Measurements from ENCODE around the gene SPATA32. TPM values are rescaled to one million over a fixed set of nuclear protein-coding genes. Genes with fewer than 3 reads are reported as not detected.

The SPATA32 gene
- total RNA-seq, 8 experiments from 2014 or later, result 0.13 to 0.47 (median 0.41) TPM; not detected in 2

- peaks cover 10 to 13% of the 10 kb centered on the region in 2 donors for H3K4me1 ChIP-seq (replicated peaks in 1 of 2)
- peak; percentile 34 to 88 (median 46) for ATAC-seq (replicated peaks in 6 of 8)
- 0 to 86% (median 30%) methylated on average over 1 to 6 of the region's 20 CpGs; no CpG with 5 or more reads in 5 of the 10 experiments for WGBS, 10 experiments
- H3K4me3 ChIP-seq, result no peak overlapping the region
- no peak overlapping the region for H3K27ac ChIP-seq
- in situ Hi-C loops (cut with MboI; ENCODE audit: low pct_unique_long_range_greater_than_20kb in 2 of 9, low sequenced_read_pairs in 9 of 9, unreplicated experiment in 9 of 9), result no loop called here
These were observed 26.2 kb downstream of the SPATA32 start for GRCh38 chr17:45235416-45236281.

GRCh38 chr17:45234641-45235415, 27.1 kb downstream of the SPATA32 start:
- ATAC-seq (replicated peaks in 6 of 8), result peak in 3 of 8 experiments; percentile 22 to 42 (median 36)
- in situ Hi-C loops (cut with MboI; ENCODE audit: low pct_unique_long_range_greater_than_20kb in 2 of 9, low sequenced_read_pairs in 9 of 9, unreplicated experiment in 9 of 9), result no loop called here
- Histone ChIP-seq H3K4me1 (replicated peaks in 1 of 2) (peaks cover 3 to 15% of the 10 kb centered on the region in 2 donors), H3K4me3 (no peak overlapping the region), H3K27ac (no peak overlapping the region)
- WGBS, 10 experiments, result 11 to 21% (median 16%) methylated on average over 3 to 4 of the region's 6 CpGs; no CpG with 5 or more reads in 6 of the 10 experiments

- in situ Hi-C loops (cut with MboI; ENCODE audit: low pct_unique_long_range_greater_than_20kb in 2 of 9, low sequenced_read_pairs in 9 of 9, unreplicated experiment in 9 of 9), result no loop called here
- ATAC-seq (replicated peaks in 6 of 8), result no peak
- Histone ChIP-seq H3K27ac (no peak overlapping the region), H3K4me3 (no peak overlapping the region), H3K4me1 (replicated peaks in 1 of 2) (peaks cover 11 to 28% of the 10 kb centered on the region in 2 donors)
- WGBS, 10 experiments, result 40 to 65% (median 51%) methylated on average over 2 to 7 of the region's 8 CpGs; no CpG with 5 or more reads in 7 of the 10 experiments
These were observed 28.4 kb downstream of the SPATA32 start for GRCh38 chr17:45233423-45233924.

GRCh38 chr17:45232514-45233422, 29.1 kb downstream of the SPATA32 start:
- Histone ChIP-seq H3K27ac (no peak overlapping the region), H3K4me1 (replicated peaks in 1 of 2) (peaks cover 11 to 28% of the 10 kb centered on the region in 2 donors), H3K4me3 (no peak overlapping the region)
- in situ Hi-C loops (cut with MboI; ENCODE audit: low pct_unique_long_range_greater_than_20kb in 2 of 9, low sequenced_read_pairs in 9 of 9, unreplicated experiment in 9 of 9), result no loop called here
- no peak for ATAC-seq (replicated peaks in 6 of 8)
- WGBS, 10 experiments, result 50 to 95% (median 71%) methylated on average over 1 to 3 of the region's 9 CpGs; no CpG with 5 or more reads in 5 of the 10 experiments

GRCh38 chr17:45231481-45232116, 30.3 kb downstream of the SPATA32 start:
- Histone ChIP-seq H3K4me3 (no peak overlapping the region), H3K27ac (peak overlapping the region in 1 of 2 donors; percentile 6), H3K4me1 (replicated peaks in 1 of 2) (peaks cover 11 to 28% of the 10 kb centered on the region in 2 donors)
- in situ Hi-C loops (cut with MboI; ENCODE audit: low pct_unique_long_range_greater_than_20kb in 2 of 9, low sequenced_read_pairs in 9 of 9, unreplicated experiment in 9 of 9), result no loop called here
- ATAC-seq (replicated peaks in 6 of 8), result peak in 1 of 8 experiments; percentile 21
- WGBS, 10 experiments, result 80 to 92% methylated on average over 2 to 3 of the region's 19 CpGs; no CpG with 5 or more reads in 8 of the 10 experiments

GRCh38 chr17:45230787-45231480, 31.0 kb downstream of the SPATA32 start:
- Histone ChIP-seq H3K4me1 (replicated peaks in 1 of 2) (peaks cover 11 to 28% of the 10 kb centered on the region in 2 donors), H3K4me3 (no peak overlapping the region), H3K27ac (peak overlapping the region in 1 of 2 donors; percentile 6)
- peak in 7 of 8 experiments; percentile 13 to 50 (median 39) for ATAC-seq (replicated peaks in 6 of 8)
- 0 to 42% (median 20%) methylated on average over 1 to 4 of the region's 12 CpGs; no CpG with 5 or more reads in 7 of the 10 experiments for WGBS, 10 experiments
- in situ Hi-C loops (cut with MboI; ENCODE audit: low pct_unique_long_range_greater_than_20kb in 2 of 9, low sequenced_read_pairs in 9 of 9, unreplicated experiment in 9 of 9), result no loop called here

GRCh38 chr17:45230410-45230786, 31.5 kb downstream of the SPATA32 start:
- WGBS, 10 experiments, result 57 to 100% (median 89%) methylated on average over 1 to 3 of the region's 4 CpGs; no CpG with 5 or more reads in 7 of the 10 experiments
- H3K27ac ChIP-seq, result no peak overlapping the region
- peaks cover 11 to 28% of the 10 kb centered on the region in 2 donors for H3K4me1 ChIP-seq (replicated peaks in 1 of 2)
- H3K4me3 ChIP-seq, result no peak overlapping the region
- ATAC-seq (replicated peaks in 6 of 8), result no peak
- in situ Hi-C loops (cut with MboI; ENCODE audit: low pct_unique_long_range_greater_than_20kb in 2 of 9, low sequenced_read_pairs in 9 of 9, unreplicated experiment in 9 of 9), result no loop called here

- Histone ChIP-seq H3K4me3 (no peak overlapping the region), H3K4me1 (replicated peaks in 1 of 2) (peaks cover 11 to 28% of the 10 kb centered on the region in 2 donors), H3K27ac (peak overlapping the region in 1 of 2 donors; percentile 48)
- in situ Hi-C loops (cut with MboI; ENCODE audit: low pct_unique_long_range_greater_than_20kb in 2 of 9, low sequenced_read_pairs in 9 of 9, unreplicated experiment in 9 of 9), result loop anchor here in 2 of 9 experiments (10.0 kb wide), 1 partner anchor 155 kb away; no protein-coding TSS in a partner anchor
- 90 to 93% methylated on average over 3 to 4 of the region's 16 CpGs; no CpG with 5 or more reads in 8 of the 10 experiments for WGBS, 10 experiments
- ATAC-seq (replicated peaks in 6 of 8), result peak in 3 of 8 experiments; percentile 9 to 13 (median 10)
These were observed 32.0 kb downstream of the SPATA32 start for GRCh38 chr17:45229681-45230409.

GRCh38 chr17:45228763-45229539, 32.9 kb downstream of the SPATA32 start:
- Histone ChIP-seq H3K4me3 (no peak overlapping the region), H3K4me1 (replicated peaks in 1 of 2) (peaks cover 11 to 28% of the 10 kb centered on the region in 2 donors), H3K27ac (peak overlapping the region in 1 of 2 donors; percentile 48)
- in situ Hi-C loops (cut with MboI; ENCODE audit: low pct_unique_long_range_greater_than_20kb in 2 of 9, low sequenced_read_pairs in 9 of 9, unreplicated experiment in 9 of 9), result loop anchor here in 2 of 9 experiments (10.0 kb wide), 1 partner anchor 156 kb away; no protein-coding TSS in a partner anchor
- 0 to 36% (median 13%) methylated on average over 1 to 3 of the region's 19 CpGs; no CpG with 5 or more reads in 6 of the 10 experiments for WGBS, 10 experiments
- peak; percentile 57 to 82 (median 76) for ATAC-seq (replicated peaks in 6 of 8)

Measured in motor neuron (in vitro differentiated cells).